HG02678 (cell line): ENCODE data around the gene PIGB.
"Not testable (repeated sequence)": the region's sequence is repeated elsewhere in the genome, so short reads cannot be mapped to it uniquely, and the experiment has no call there.

Experiments used
- ATAC-seq: cut with Tn5 transposase; IDR thresholded peaks from one replicate; pipeline ENCODE4 v1.9.1; 2021; ENCODE audit warnings: mild to moderate bottlenecking, moderate library complexity; ENCODE audit not compliant: unreplicated experiment

PIGB gene

DNA sequence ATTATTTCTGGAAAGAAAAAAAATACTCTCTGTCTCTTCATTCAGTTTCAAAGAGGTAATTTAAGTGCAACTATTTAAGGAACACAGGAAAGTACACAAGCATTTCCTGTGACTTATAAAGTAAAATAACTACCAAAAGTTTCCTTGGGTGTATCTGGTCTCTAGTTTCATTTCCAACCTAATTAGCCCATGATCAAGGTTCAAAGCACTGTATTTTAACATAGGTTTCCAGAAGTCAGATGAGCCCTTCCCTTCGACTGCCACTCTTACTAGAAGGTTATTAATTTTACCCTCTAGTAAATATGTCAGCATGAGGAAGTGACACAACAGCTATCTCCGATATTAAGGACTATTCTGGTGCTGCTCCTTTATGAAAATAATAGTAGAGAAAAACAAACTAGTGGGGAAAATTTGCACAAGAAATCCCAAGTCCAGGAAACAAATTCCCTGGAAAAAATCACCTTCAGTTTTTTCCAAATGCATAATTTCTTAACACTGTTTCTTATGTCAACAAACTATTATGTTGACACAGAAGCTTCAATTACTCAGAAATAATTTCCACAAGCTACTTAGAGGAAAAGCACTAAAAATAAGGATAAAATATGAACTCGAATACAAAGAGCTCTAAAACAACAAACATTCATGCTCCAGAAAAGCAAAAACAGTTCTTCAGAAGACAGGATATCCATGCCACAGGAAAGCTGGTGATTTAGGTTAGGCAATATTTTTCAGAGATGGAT, 53.8 kb downstream of the PIGB start:
- ATAC-seq, result peak; percentile 68

DNA sequence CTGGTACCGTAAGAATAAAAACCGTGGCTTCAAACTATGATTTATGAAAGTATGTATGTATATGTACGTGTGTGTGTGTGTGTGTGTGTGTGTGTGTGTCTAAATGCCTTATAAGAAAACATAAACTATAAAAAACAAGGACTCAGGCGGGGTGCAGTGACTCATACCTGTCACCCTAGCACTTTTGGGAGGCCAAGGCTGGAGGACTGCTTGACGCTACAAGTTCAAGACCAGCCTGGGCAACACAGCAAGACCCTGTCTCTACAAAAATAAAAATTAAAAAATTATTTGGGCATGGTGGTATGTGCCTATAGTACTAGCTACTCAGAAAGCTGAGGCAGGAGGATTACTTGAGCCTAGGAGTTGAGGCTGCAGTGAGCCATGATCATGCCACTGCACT, 60.1 kb downstream of the PIGB start:
- no peak for ATAC-seq

DNA sequence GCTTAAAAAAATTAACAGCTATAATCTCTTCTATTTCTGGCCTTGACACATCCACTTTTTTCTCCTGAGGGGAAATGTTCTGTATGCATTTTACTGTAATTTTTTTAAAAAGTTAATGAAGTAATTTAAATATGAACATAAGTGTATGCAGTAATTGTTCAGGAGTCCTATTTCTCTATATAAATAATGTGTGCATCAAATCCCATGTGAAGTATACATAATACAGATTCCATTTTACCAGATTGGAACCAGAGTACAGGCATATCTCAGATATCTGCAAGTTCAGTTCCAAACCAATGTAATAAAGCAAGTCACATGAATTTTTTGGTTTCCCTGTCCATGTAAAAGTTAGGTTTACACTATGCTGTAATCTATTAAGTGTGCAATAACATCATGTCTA, 62.6 kb downstream of the PIGB start:
- no peak for ATAC-seq

DNA sequence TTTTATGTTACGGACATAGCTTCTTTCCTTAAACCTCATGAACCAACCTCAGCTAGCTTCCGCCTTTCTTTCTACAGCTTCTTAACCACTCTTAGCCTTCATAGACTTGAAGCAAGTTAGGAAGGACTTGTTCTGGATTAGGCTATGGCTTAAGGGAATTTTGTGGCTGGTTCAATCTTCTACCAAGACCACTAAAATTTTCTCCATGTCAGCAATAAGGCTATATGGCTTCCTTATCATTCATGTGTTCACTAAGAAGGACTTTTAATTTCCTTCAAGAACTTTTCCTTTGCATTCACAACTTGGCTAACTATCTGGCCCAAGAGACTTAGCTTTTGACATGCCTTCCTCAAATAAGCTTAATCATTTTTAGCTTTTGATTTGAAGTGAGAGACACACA, 64.7 kb downstream of the PIGB start:
- ATAC-seq, result no peak

DNA sequence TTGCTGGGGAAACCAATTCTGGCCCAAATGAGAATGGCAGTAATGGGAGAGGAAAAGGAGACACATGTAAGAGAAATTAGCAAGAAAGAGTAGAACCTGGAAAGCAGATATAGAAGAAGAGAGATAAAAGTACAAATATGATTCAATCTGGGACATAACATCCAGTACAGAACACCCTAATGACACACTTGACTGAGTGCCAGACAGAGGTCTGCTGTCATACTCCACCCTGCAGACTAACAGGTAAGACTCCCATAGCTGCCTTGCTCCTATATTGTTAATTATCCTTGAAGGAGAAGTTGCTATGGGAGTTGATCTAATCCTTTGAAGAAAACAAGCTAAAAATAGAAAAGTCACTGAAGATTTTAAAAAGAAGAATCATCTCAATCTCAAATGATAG, 68.0 kb downstream of the PIGB start:
- ATAC-seq, result no peak

DNA sequence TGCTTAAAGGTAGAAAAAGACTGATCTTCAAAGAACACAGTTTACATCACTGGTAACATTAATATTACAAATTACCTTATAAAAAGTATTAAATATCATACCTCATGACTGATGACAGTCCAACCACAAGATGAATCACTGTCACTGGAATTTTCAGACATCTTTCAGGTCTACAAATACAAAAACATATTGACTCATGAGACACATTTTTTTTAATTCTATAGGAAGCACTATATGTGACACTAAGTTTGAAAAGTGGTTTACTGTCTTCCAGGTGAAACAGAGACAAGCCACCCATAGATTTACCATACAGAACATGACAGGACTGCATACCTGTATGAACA, 70.2 kb downstream of the PIGB start:
- no peak for ATAC-seq

DNA sequence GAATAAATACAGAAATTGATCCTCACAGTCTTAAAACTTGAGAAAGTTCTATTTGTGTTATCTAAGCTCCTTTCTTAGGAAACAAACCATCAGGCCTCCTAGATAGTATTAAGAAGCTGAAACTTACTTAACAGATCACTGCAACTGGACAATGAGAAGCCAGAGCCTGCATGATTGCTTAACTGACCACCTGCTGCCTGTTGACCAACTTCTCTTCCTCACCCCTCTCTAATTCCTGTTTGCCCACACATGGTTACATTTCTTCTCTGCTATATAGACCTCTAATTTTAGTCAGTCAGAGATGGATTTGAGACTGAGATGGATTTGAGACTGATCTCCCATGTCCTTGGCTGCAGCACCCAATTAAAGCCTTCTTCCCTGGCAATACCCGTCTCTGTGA, 75.7 kb downstream of the PIGB start:
- no peak for ATAC-seq

DNA sequence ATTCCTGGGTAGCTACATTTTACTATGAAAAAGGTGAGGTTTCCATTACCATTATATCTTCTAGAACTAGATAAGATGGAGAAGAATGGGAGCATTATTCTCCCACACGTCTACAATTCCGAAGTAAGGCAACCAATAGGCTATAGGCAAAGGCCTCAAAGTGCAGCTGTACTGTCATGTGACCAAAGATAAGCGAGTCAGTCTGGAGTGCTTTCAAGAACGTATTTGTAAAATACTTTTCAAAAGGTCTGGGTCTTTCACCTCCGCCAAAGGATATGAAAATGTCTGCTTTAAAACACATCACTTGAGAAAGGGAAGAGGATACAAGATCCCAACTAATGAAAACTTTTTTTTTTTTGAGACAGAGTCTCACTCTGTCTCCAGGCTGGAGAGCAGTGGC, 79.2 kb downstream of the PIGB start:
- ATAC-seq, result no peak

DNA sequence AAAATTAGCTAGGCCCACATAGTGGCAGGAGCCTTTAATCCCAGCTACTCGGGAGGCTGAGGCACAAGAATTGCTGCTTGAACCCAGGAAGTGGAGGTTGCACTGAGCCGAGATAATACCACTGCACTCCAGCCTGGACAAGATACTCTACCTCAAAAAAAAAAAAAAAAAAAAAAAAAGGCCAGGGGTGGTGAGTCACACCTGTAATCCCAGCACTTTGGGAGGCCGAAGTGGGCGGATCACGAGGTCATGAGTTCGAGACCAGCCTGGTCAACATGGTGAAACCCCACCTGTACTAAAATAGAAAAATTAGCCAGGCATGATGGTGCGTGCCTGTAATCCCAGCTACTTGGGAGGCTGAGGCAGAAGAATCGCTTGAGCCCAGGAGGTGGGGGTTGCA, 81.0 kb downstream of the PIGB start:
- ATAC-seq, result not testable (repeated sequence)

DNA sequence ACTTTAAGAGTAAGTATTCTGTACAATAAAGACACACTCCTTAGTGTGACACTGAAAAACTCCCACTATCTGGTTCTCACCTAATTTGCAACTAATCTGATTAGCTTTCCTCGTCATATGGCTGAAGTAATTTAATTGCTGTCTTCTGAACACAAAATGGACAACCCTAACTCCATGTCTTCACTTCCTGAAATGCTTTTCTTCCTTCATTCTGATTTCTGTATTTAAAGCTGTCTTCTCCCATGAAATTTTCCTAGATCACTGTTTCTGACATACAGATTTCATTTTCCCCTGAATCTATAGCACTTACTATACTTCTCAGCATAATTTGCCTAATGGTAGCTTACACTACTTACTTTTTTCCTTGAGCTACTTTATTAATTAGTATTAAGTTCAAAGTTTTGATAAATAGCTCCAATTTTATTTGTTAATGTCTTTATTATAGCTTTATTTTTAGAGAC, 82.8 kb downstream of the PIGB start:
- no peak for ATAC-seq

DNA sequence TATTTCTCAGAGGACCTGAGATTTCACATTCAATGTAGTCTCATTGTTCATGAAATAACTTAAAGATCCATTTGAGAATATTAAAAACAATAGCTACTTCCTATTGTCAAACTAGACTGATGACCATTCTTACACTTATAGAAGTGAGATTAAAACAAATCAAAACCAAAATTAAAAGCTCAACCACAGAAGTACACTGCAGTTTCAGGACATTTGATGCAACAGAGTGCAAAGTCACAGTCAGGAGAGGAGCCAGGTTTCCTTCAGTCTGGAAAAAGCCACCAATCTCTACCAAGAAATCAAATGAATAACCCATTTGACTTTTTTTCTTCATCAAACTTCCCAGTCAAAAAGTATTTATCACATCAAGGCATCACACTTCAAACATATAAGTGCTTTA, 83.7 kb downstream of the PIGB start:
- ATAC-seq, result peak; percentile 36

DNA sequence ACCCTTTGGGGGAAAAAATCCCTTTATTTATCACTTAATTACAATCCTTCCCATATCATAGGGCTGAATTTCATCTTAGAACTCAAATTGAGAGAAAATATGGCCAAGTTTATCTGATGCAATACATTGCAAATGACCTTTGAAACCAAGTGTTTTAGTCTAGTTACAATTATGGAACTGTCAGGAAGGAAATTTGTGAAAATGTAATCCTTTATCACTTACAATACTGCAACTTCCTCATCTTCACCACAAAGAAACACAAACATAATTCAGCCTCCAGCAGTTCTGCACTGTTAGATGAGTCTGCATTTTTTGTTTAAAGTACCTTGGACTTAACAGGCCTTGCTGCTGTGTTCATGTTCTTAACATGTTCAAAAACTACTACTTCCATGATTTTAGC, 84.5 kb downstream of the PIGB start:
- no peak for ATAC-seq
